ENCODE results near the gene TAMM41. TPM values are rescaled to one million over a fixed set of nuclear protein-coding genes. Genes with fewer than 3 reads are reported as not detected.
A peak's percentile ranks its signal among the peaks of the same experiment; 100 is the strongest.

Gene TAMM41
- total and polyA plus RNA-seq, 2 experiments from 2014 or later = 9.6 to 14.1 TPM

GRCh38 chr3:11844891-11845290, 1.8 kb downstream of the TAMM41 start:
- peaks cover 8% of the 10 kb centered on the region for H3K4me1 ChIP-seq (ENCODE audit: insufficient read depth)
- H3K4me2 ChIP-seq = peak overlapping the region; percentile 90
- H4K20me1 ChIP-seq (ENCODE audit: insufficient read depth, poor library complexity, severe bottlenecking) = no peaks in the 10 kb centered on the region
- 75% methylated on average over 5 of the region's 5 CpGs for WGBS (ENCODE audit: low lambda C conversion rate, missing lambda C conversion rate)
- TF ChIP-seq EZH2phosphoT487 (IDR thresholded peaks at IDR 0.05; ENCODE audit: low read depth, severe bottlenecking, unreplicated experiment) (no peak), EZH2 (IDR thresholded peaks at IDR 0.05; ENCODE audit: borderline replicate concordance) (no peak), CTCF (IDR thresholded peaks at IDR 0.05; ENCODE audit: poor library complexity) (no peak)
- H3K36me3 ChIP-seq (replicated peaks; ENCODE audit: insufficient read depth, low read depth) = no peaks in the 10 kb centered on the region
- no peak for DNase-seq (ENCODE audit: low spot score)
- no peak overlapping the region for H3K27ac ChIP-seq
- no peaks in the 10 kb centered on the region for H3K9me3 ChIP-seq (ENCODE audit: low read depth)
- no peak overlapping the region for H3K4me3 ChIP-seq
- H2AFZ ChIP-seq = no peak overlapping the region
- H3K27me3 ChIP-seq = no peaks in the 10 kb centered on the region
- no peaks in the 10 kb centered on the region for H3K9me2 ChIP-seq (replicated peaks; ENCODE audit: insufficient read depth)
- H3K79me2 ChIP-seq = peaks cover 23% of the 10 kb centered on the region

- Histone ChIP-seq H3K4me1 (ENCODE audit: insufficient read depth) (no peaks in the 10 kb centered on the region), H2AFZ (no peak overlapping the region), H3K36me3 (replicated peaks; ENCODE audit: insufficient read depth, low read depth) (no peaks in the 10 kb centered on the region), H3K4me3 (no peak overlapping the region), H3K79me2 (no peaks in the 10 kb centered on the region), H3K27me3 (no peaks in the 10 kb centered on the region), H3K9me2 (replicated peaks; ENCODE audit: insufficient read depth) (no peaks in the 10 kb centered on the region), H3K9me3 (ENCODE audit: low read depth) (no peaks in the 10 kb centered on the region), H3K4me2 (no peak overlapping the region), H3K27ac (no peak overlapping the region), H4K20me1 (ENCODE audit: insufficient read depth, poor library complexity, severe bottlenecking) (no peaks in the 10 kb centered on the region)
- TF ChIP-seq EZH2phosphoT487 (IDR thresholded peaks at IDR 0.05; ENCODE audit: low read depth, severe bottlenecking, unreplicated experiment) (no peak), CTCF (IDR thresholded peaks at IDR 0.05; ENCODE audit: poor library complexity) (peak; percentile 63), EZH2 (IDR thresholded peaks at IDR 0.05; ENCODE audit: borderline replicate concordance) (no peak)
- DNase-seq (ENCODE audit: low spot score) = peak; percentile 27
Measured at GRCh38 chr3:11835028-11835639, 11.6 kb downstream of the TAMM41 start.

- H4K20me1 ChIP-seq (ENCODE audit: insufficient read depth, poor library complexity, severe bottlenecking) = no peaks in the 10 kb centered on the region
- no peaks in the 10 kb centered on the region for H3K9me3 ChIP-seq (ENCODE audit: low read depth)
- WGBS (ENCODE audit: low lambda C conversion rate, missing lambda C conversion rate) = 80% methylated on average over 9 of the region's 9 CpGs
- no peaks in the 10 kb centered on the region for H3K4me1 ChIP-seq (ENCODE audit: insufficient read depth)
- H3K27ac ChIP-seq = no peak overlapping the region
- H3K36me3 ChIP-seq (replicated peaks; ENCODE audit: insufficient read depth, low read depth) = no peaks in the 10 kb centered on the region
- no peaks in the 10 kb centered on the region for H3K27me3 ChIP-seq
- TF ChIP-seq EZH2phosphoT487 (IDR thresholded peaks at IDR 0.05; ENCODE audit: low read depth, severe bottlenecking, unreplicated experiment) (no peak), CTCF (IDR thresholded peaks at IDR 0.05; ENCODE audit: poor library complexity) (no peak), EZH2 (IDR thresholded peaks at IDR 0.05; ENCODE audit: borderline replicate concordance) (no peak)
- no peak overlapping the region for H2AFZ ChIP-seq
- DNase-seq (ENCODE audit: low spot score) = peak; percentile 15
- no peak overlapping the region for H3K4me2 ChIP-seq
- H3K9me2 ChIP-seq (replicated peaks; ENCODE audit: insufficient read depth) = no peaks in the 10 kb centered on the region
- no peak overlapping the region for H3K4me3 ChIP-seq
- H3K79me2 ChIP-seq = no peaks in the 10 kb centered on the region
Measured at GRCh38 chr3:11832981-11833905, 13.4 kb downstream of the TAMM41 start.
